ENCODE results near the gene MACF1.
A peak's percentile ranks its signal among the peaks of the same experiment; 100 is the strongest.
"Not testable (repeated sequence)": the region's sequence is repeated elsewhere in the genome, so short reads cannot be mapped to it uniquely, and the experiment has no call there.

MACF1 gene

DNA sequence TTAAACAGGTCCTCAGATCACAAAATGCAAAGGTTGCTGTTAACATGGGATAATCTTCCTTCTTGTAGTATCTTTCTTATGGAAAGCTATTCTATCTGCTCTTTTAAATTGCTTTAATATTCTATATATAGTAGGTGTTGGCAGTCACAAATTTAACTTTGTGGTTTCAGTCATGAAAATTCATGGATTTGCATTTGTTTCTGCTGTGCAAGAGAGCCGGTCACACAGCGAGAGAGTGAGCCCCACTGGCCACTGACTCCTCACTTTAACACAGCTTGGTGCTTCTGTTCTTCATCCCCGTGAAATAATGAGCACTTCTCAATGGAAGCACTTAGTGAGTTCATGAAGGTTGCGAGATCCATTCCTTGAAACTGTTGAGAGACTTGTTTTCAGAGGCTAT lies 268.8 kb downstream of the MACF1 start:
- DNase-seq = no peak

DNA sequence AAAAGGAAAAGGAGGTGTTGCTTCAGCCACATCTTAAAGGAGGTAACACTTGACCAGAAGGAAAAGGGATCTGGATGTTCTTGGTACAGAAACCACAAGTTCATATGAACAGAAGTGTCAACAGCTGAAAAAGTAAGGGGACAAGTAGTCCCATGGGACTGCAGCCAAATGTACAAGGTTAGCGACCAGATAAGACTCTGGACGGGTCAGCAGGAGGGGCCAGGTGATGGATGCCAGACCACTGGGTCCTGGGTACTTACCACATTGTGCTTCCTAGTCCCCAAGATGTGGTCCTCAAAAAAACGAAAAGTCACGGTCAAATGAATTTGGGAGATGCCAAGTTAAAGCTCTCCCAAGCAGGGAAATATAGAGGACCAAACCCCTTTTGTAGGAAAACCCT lies 270.3 kb downstream of the MACF1 start:
- DNase-seq = no peak

DNA sequence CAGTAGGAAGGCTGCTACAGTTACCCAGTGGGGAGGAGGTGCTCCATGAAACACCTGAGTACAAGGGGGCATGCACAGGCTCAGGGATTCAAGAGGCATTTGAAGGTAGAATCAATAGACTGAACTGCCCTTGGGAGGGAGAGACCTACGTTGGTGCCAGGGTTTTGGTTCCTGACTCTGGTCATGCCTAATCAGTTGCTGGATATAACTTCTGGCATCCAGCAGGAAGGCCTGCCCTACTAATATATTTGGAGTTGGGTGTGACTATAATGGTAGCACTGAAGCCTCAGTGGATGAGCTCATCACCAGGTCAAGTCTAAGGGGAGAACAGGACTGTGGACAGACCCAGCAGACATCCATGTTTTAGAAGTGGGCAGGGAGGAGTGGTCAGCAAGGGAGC lies 271.1 kb downstream of the MACF1 start:
- DNase-seq = not testable (repeated sequence)

DNA sequence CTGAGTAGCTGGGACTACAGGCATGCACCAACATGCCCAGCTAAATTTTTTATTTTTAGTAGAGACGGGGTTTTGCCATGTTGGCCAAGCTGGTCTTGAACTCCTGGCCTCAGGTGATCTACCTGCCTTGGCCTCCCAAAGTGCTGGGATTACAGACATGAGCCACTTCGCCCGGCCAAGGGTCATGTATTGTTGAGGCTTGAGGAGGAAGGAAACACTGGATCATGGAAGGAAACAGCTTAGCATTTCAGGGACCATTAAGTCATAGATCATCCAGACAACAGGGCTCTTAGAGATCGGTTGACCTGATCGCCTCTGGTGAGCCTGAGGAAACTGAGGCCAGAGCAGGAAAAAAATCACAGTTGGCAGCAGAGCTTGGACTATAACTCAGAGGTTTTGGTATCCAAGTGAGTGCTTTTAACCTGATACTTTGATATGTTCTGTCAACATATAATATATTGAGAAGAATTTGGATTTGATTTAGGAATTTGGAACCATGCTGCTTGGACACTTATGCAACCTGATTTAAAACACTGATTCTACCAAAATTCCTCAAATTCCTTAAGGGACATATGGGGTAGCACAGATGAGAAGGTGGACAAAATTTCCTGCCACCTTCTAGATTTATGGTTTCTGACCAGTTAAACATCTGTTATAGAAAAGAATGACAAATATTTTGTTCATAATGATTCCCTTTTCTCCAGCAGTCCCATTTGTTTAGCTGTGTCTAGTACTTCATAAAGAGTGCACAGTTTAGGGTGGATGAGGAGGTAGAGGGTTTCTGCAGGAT lies 273.8 kb downstream of the MACF1 start:
- no peak for DNase-seq

DNA sequence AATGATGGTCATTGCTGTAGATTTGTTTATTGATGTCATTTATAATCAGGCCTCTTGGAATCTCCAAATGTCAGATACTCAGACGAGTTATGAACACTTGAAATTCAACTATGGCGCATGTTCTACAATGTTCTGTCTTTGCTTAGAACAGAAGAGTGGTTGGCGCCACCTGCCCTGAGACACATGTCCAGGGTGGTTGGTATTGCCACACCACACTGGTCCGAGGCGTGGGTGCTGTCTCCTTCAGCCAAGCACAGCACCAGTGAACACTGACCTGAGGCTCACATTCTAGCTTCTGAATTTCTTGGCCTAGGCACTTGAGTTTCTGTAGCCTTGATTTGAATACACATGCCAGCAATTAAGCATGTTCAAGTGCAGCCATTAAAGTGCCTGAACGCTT lies 276.8 kb downstream of the MACF1 start:
- DNase-seq = no peak

DNA sequence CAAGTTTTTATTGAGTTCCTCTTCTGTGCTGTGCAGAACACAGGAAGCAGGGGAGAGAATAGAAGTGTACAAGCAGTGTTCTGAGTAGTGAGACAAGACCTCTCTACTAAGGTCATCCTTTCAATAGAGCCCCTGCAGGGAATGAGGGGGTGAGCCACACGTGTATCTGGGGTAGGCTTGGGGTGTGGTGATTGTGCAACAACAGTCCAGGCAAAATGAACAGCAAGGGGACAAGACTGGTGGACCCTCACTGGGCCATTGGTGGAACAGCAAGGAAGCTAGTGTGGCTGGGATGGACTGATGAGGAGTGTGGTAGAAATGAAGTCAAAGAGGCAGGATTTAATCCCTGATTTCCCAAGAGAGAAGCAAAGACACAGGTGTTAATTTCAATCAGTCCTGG lies 278.8 kb downstream of the MACF1 start:
- DNase-seq = no peak

DNA sequence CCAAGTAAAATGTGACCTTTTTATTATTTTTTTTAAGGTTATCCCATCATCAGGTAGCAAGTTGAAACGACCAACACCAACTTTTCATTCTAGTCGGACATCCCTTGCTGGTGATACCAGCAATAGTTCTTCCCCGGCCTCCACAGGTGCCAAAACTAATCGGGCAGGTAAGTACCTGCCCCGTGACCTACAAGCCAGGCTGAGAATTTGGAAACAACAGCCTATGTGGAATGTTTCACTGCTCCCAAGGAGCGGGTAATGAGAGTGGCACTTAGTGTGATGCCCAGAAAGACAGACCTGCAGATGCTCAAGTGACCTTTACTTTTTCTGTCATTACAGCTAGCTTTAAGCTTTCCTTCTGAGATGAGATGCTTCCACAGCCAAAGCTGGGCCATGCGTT lies 280.1 kb downstream of the MACF1 start:
- DNase-seq = no peak

DNA sequence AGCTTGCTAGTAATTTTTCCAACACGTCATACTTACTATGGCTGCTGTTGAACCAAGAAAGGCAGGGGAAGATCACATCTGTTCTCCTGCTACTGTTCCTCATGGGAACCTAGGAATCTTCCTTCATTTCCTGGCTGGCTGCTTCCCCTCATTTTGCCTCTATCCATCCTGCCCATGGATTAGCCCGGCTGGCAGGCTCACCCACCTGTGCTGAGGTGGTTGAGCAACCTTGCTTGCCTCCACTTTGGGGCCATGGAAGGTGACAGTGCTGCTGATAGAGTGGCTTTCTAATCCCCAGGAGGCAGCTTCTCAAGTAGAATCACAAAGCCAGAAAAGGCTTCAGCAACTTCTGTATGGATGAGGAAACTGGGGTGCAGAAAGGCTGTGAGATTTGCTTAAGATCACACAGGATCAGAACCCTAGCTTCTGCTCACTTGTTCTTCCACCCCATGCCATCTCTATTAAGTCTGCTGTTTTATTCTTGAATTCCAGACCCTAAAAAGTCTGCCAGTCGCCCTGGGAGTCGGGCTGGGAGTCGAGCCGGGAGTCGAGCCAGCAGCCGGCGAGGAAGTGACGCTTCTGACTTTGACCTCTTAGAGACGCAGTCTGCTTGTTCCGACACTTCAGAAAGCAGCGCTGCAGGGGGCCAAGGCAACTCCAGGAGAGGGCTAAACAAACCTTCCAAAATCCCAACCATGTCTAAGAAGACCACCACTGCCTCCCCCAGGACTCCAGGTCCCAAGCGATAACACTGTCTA lies 280.7 kb downstream of the MACF1 start:
- DNase-seq = no peak

DNA sequence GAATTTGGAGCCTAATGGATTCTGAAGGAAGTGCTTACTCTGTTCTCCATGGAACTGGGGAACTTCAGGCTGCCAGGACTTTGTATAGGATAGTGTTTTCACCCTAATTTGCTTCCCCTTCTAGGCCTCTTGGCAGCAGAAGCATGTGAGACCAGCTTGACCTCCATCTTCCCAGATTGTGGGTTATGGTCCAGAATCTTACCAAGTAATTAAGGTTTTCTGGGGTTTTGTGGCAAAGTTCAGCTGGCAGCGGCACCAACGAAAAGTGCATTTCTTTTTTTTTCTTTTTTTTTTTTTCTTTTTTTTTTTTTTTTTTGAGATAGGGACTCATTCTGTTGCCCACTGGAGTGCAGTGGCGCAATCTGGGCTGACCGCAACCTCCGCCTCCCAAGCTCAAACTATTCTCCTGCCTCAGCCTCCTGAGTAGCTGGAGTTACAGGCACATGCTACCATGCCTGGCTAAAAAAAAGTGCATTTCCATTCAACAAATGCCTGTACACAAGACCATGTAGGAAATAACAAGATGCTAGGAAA lies 283.6 kb downstream of the MACF1 start:
- no peak for DNase-seq

DNA sequence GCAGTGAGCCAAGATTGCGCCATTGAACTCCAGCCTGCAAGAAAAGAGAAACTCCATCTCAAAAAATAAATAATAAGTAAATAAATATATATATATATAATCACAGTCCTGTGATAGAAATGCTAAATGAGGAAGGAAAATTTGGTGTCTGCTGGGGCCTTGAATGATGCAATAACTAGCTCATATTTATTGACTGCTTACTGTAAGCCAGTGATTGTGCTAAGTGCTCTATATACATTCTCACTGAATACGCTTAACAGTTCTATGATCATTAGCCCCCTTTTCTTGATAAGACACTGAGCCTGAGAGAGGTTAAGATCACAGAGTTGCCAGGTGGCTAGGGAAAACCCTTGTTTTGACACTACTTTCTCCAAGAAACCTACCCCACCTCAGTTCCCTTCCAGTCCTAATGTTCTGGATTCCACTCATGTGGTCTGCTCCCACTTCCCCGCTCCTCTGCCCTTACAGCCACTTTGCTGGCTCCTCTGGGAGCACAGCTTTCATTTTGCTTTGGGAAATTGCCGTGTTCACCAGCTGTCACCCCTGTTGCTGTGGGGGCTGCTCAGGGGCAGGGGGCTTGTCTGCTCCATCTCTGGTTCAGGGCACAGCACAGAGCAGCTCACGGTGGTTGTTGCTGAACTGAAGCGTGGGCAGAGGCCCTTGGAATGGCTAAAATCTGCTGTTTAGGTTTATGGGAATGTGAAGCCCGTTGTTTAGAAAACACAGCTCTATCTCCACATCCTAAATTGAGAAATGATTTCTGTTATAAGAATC lies 284.5 kb downstream of the MACF1 start:
- DNase-seq = no peak

DNA sequence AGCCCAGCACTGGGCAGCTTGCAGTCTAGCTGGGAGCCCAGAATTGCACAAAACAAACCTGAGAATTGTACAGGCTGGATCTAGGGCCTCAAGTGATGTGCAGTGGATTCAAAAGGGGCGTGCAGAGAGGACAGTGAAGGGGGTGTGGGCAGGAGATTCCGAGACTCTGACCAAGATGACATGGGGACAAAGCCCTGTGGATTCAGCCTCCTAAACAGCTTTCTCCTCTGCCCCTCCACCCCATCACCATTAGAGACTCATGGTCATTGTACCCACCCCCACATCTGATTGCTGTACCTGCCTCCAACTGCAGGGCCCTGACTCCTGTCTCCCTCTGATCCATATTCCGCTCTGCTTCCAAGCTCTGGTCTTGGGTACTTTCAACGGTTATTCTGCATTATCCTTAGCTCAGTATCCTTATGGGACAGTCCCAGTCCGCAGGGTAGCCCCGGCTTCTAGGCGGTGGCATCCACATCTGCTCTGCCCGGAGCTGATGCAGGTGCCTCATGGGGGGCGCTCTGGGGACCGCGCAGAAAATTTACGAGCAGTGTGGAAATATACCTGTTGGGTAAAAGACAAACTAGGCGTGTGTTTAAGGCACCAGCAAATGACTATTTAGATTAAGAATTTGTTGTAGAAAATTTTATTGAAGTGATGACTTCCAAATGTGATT lies 285.2 kb downstream of the MACF1 start:
- DNase-seq = no peak

DNA sequence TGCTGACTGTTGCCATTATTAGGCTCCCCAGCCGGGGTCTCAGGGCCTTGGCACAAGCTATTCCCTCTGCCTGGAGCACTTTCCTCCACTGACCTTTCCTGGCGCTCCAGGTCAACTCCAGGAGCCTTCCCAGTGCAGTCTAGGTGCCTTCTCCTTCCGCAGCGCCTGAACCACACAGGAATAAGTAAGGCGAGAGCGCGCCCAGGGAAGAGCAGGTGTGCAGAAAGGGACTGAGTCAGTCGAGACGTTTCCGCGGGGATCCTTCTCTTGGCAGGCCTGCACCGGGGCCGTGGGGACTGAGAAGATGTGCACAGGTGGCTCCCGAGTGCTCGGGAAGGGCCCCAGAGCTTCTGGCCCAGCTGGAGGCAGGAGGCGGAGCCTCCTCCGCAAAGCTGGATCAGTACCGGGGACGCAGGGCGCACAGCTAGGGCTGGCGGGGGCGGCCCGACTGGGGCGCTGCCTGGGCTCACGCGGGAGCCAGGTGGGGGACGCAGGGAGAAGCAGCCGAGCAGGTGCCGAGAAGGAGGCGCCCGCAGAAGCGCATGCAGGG lies 286.2 kb downstream of the MACF1 start:
- no peak for DNase-seq

DNA sequence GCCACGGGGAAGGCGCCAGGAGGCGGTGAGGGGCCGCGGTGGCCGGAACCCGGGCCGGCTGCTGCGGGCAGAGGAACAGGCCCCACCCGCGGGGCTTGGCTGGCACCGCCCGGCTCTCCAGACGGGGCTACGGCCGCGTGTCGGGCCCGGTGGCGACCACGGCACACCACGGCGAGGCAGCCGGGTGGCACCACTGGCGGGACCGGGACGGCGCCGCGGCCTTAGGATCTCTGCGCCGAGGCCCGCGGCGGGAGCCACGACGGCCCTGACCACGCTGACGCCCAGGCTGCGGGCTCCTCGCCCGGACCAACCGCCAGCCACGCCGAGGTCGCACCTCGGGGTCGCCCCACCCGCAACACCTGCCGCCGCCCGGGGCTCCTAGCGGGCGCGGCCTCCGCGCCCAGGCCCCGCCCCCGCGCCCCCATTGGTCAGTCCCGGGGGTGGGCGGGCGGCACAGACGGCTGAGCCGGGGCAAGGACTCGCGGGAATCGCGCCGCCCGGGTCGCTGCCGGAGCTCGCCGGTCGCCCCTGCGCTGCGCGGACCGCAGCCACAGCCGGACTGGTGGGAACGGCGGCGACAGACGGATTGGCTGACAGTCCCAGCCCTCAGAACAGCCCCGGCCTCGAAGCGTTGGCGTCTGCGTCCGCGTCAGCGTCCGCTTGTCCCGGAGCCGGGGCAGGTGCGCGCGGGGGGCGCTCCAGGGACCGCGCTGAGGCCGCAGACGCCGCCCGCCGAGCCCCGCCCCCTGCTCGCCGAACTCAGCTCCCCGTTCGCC lies 286.8 kb downstream of the MACF1 start, which contains the start of gene BMP8A:
TSS of gene BMP8A (plus strand) at position 491 of the 776 bp plus-strand sequence. CDS start 356 bp downstream, outside the sequence.
- DNase-seq = peak; percentile 76 to 80

DNA sequence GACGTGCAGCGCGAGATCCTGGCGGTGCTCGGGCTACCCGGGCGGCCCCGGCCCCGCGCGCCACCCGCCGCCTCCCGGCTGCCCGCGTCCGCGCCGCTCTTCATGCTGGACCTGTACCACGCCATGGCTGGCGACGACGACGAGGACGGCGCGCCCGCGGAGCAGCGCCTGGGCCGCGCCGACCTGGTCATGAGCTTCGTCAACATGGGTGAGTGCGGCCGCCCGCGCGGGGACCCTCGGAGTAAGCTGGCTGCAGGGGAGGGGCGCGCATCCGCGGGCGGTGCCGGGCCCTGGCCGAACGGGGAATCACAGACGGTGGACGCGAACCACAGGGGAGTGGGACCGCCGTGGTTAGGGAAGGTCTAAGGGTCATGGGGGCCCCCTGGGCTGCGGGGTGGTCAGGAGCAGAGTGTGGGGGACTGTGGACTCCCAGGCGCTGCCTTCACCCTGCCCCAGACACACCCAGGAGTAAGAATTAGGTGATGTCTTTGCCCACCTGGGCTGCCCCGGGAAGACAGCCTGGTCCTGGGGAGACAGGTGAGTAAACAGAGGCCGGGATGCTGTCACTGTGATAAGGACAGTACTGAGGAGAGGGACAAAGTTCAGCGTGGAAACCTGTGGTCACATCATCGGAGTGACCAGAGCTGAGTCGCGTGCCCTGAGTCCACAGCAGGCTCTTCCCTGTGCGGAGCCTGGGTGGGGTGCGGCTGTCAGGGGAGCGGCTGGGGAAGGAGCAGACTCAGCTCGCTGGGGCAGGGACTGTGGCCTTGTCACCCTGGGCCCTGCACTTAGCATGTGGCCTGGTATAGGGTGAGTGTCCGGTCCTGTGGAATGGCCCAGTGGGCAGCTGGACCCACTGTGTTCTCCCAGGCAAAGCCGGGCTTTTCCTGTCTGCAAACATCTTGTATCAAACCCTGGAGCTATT lies 287.9 kb downstream of the MACF1 start:
- DNase-seq = not testable (repeated sequence)

DNA sequence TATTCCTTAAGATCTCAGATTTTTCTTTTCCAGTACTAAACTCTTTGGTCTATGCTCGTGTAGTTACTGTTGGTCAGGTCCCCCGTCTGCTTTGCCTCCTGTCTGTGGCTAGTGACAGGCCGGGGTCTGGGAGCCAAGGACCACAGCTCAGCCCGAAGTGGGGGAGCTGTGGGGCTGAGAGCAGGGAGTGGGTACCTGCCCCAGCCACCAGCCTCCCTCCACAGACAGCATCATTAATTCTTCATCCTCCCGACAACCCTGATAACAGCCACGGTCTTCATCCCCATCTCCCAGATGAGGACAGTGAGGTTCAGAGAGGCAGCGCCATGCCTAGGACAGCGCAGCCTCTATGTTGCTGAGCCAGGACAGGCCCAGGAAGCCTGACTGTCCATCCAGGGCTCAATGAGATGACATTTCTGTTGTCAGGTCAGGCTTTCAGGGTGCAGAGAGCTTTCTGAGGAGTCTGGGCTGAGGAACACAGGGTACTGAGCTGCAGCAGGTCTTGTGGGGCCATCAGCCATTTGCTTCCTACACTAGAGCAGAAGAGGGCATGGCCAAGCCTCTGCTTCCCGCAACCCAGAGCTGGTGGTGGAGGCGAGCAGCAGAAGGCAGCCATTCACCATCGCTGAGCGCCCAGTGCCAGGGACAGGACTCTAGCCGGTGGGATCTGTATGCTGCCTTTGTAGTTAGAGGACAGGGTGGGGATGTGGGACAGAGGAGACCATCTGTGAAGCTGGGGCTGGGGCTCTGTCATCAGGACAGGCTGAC lies 288.7 kb downstream of the MACF1 start:
- not testable (repeated sequence) for DNase-seq

DNA sequence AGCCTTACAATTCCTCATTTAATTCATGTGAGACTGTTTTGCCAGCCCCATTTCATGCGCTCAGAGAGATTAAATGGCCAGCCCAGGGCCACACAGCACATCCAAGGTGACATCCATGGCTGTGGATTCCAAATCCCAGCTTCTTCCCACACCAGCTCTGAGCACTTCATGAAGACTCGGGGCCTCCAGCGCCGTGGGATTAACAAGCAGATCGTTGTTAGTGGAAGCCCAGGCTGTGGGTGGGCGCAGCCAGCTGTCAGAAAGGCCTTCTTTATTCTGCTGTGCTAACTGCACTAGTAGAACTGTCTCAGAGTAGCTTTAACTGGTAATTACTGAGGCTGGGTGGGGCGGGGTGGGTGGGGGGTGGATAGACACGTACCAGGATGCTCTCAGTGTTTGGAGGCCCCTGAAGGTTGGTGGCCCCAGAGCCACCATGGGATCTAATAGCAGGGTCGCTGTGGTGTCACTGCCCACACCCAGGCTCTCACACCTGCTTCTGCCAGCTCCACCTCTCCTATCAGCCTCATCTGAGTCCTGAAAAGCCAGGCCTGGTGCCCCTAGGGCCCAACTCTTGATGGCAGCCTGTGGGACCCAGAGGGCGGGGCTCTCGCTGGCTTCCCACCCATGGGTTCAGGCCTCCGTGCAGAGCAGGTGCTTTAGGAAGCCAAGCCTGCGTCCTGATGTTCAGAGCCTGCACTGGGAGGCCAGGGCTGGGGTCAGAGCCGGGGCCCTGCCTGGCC lies 290.3 kb downstream of the MACF1 start:
- no peak for DNase-seq

DNA sequence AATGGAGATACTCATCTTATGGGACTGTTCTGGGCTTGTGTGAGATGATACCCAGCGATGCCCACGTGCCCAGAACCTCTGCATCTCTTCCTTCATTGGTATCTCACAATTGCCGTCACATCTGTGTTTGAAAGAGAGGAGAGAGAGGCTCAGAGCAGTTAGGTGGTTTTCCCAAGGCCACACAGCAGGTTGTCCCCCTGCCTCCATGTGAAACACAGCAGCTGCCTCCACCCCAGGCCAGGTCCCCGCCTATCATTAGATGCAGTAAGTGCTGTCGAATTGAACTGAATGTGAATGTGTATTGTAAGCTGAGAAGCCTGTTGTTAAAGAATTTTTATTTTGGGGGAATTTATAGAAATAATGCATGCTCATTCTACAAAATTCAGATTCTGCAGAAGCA lies 292.0 kb downstream of the MACF1 start:
- not testable (repeated sequence) for DNase-seq

DNA sequence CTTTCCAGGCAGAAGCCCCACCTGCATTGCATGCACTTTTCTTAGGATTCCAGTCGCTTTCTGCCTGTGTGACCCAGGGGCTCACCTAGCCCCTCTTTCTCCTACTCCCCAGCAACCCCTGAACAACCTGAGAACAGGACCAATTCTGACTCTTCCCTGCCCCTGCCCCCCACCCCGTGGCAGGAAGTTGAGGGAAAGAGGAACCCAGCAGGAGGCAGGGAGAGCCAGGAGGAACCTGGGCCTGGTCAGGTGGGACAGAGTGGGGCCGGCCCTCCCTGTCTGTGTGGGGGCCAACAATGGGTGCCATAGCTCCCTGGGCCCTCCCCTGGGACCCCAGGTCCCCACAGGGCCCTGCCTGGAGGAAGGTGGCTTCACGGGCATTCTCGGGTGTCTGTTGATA lies 293.1 kb downstream of the MACF1 start:
- no peak for DNase-seq
